Endothelial cell of umbilical vein (primary cell): Measurements from ENCODE around the gene HOXA3. TPM values are rescaled to one million over a fixed set of nuclear protein-coding genes. Genes with fewer than 3 reads are reported as not detected.

Experiments
- BruUV-seq: library from RNA; stranded (reverse); fragments of 400-500 nt; replicated peaks from 2 replicates; lab custom pipeline; 2021; lab: Mats Ljungman, UMichigan
- CTCF ChIA-PET: fragments of 300-600, 350-600 bp; sonication (Branson Sonifier 250); formaldehyde crosslinking; loops from one replicate; lab custom pipeline; 2021; ENCODE audit warnings: antibody characterized with exemption, inconsistent platforms; lab: Charles Lee
- POLR2A ChIA-PET: fragments of 300-600, 350-600 bp; sonication (Branson Sonifier 250); formaldehyde crosslinking; loops from one replicate; lab custom pipeline; 2021; ENCODE audit warnings: antibody characterized with exemption, inconsistent platforms; lab: Charles Lee
- DNase-seq: peaks from one replicate; pipeline ENCODE4 v3.0.0-alpha.2; 2011; ENCODE audit warnings: low read depth, low spot score
- FAIRE-seq: peaks from 2 replicates; lab custom pipeline; 2011; peaks lifted over from hg19 to GRCh38; lab: Jason Lieb, UNC
- H2AFZ ChIP-seq: 2 replicates; pipeline ENCODE4 v1.6.0; 2012; ENCODE audit warnings: low read depth, low read length, control low read depth, inconsistent platforms
- H3K27ac ChIP-seq: 2 replicates; pipeline ENCODE4 v1.5.1; 2011; ENCODE audit warnings: low read depth, mild to moderate bottlenecking, control low read depth, low read length, moderate library complexity; ENCODE audit not compliant: insufficient read depth
- H3K27me3 ChIP-seq, 2 experiments: 2 replicates each; pipeline versions ENCODE4 v1.6.0 to v1.6.1; 2011; ENCODE audit warnings: low read length in 2 of 2, mixed read lengths in 1 of 2; ENCODE audit not compliant: control insufficient read depth in 2 of 2, insufficient read depth in 2 of 2
- H3K36me3 ChIP-seq, 2 experiments: 2 replicates in 1 of 2; 3 replicates in 1 of 2; pipeline ENCODE4 v1.5.1; 2011; ENCODE audit warnings: low read length in 2 of 2, mild to moderate bottlenecking in 1 of 2, moderate library complexity in 1 of 2; ENCODE audit not compliant: control insufficient read depth in 2 of 2, insufficient read depth in 2 of 2; ENCODE audit errors: extremely low read depth in 1 of 2
- H3K4me1 ChIP-seq: 3 replicates; pipeline ENCODE4 v1.5.1; 2011; ENCODE audit warnings: mild to moderate bottlenecking, low read length; ENCODE audit not compliant: control insufficient read depth, insufficient read depth; ENCODE audit errors: extremely low read depth
- H3K4me2 ChIP-seq: 2 replicates; pipeline ENCODE4 v1.6.1; 2011; ENCODE audit warnings: low read length, control low read depth, mixed read lengths; ENCODE audit not compliant: insufficient read depth
- H3K4me3 ChIP-seq, 3 experiments: fragments of 200-600 bp in 1 of 3; sonication (generic), shearing (Covaris generic) in 1 of 3; replicated peaks in 1 of 3; 2 replicates each; pipeline ENCODE4 v1.5.1; 2011 to 2016; ENCODE audit warnings: control low read depth in 3 of 3, low read length in 3 of 3, mild to moderate bottlenecking in 2 of 3, inconsistent platforms in 1 of 3, low read depth in 1 of 3, moderate library complexity in 1 of 3; ENCODE audit not compliant: insufficient read depth in 1 of 3
- H3K79me2 ChIP-seq: 2 replicates; pipeline ENCODE4 v1.6.0; 2012; ENCODE audit warnings: low read length, inconsistent platforms; ENCODE audit not compliant: control insufficient read depth, insufficient read depth
- H3K9ac ChIP-seq: replicated peaks from 2 replicates; pipeline ENCODE3; 2011; ENCODE audit warnings: low read length, control low read depth; ENCODE audit not compliant: insufficient read depth; ENCODE audit errors: extremely low read depth
- H3K9me1 ChIP-seq: replicated peaks from 3 replicates; pipeline ENCODE4 v1.6.0; 2011; ENCODE audit warnings: mild to moderate bottlenecking, low read length; ENCODE audit not compliant: control insufficient read depth, insufficient read depth; ENCODE audit errors: extremely low read depth
- H3K9me3 ChIP-seq: replicated peaks from 2 replicates; pipeline ENCODE4 v1.5.1; 2012; ENCODE audit warnings: low read length, inconsistent platforms; ENCODE audit not compliant: control insufficient read depth, insufficient read depth
- H4K20me1 ChIP-seq: replicated peaks from 2 replicates; pipeline ENCODE3; 2011; ENCODE audit warnings: mild to moderate bottlenecking, low read length; ENCODE audit not compliant: control insufficient read depth, insufficient read depth; ENCODE audit errors: extremely low read depth
- FOS ChIP-seq: IDR thresholded peaks from 2 replicates; pipeline ENCODE4 v1.6.1; 2011; ENCODE audit warnings: mild to moderate bottlenecking, low read length, moderate library complexity, borderline replicate concordance; ENCODE audit not compliant: insufficient read depth
- JUN ChIP-seq: IDR thresholded peaks from 2 replicates; pipeline ENCODE4 v1.6.1; 2011; ENCODE audit warnings: borderline replicate concordance, low read depth; ENCODE audit not compliant: insufficient read length, insufficient read depth
- POLR2AphosphoS5 ChIP-seq: IDR thresholded peaks from 2 replicates; pipeline ENCODE4 v1.6.1; 2012; ENCODE audit warnings: low read depth, mild to moderate bottlenecking, control low read depth, low read length, moderate library complexity; ENCODE audit not compliant: insufficient read depth
- dilution Hi-C: fragments of 300-500 bp; cut with MboI; formaldehyde crosslinking; loops from one replicate; pipeline ENCODE4 v1.15.0; 2019; ENCODE audit warnings: low sequenced_read_pairs; ENCODE audit not compliant: extremely low pct_ligation_motif_present
- intact Hi-C: fragments of 100-400 bp; cut with micrococcal nuclease; formaldehyde crosslinking; loops from one replicate; pipeline ENCODE4 v1.10.0; 2022
- polyA plus RNA-seq, 4 experiments: library from polyadenylated mRNA; depleted of rRNA in 3 of 4; stranded (reverse) in 3 of 4; unstranded in 1 of 4; fragments of >200 nt; gene quantifications; 2 replicates each; pipeline versions ENCODE4 v1.2.1 to v1.2.3, GENCODE V29; 2011 to 2012; ENCODE audit warnings: missing spikeins in 1 of 4
- total RNA-seq: library from RNA; stranded (reverse); gene quantifications from 2 replicates; pipeline ENCODE4 v1.2.3, GENCODE V29; 2021
- TF ChIP-seq, protein P1 (sequence below), 2 donors: IDR thresholded peaks; 1 replicate in 1 of 2; 2 replicates in 1 of 2; pipeline ENCODE4 v1.5.1; 2011; ENCODE audit warnings: low read length in 2 of 2, mild to moderate bottlenecking in 2 of 2, moderate library complexity in 2 of 2, control low read depth in 1 of 2, inconsistent platforms in 1 of 2, low read depth in 1 of 2; ENCODE audit not compliant: insufficient read depth in 1 of 2; ENCODE audit errors: extremely low read depth in 1 of 2

Gene HOXA3
- total and polyA plus RNA-seq, 2 donors (not counting 3 experiments of a cell fraction or from before 2014, with no cell fraction given), result 4.7 to 14.0 TPM

DNA sequence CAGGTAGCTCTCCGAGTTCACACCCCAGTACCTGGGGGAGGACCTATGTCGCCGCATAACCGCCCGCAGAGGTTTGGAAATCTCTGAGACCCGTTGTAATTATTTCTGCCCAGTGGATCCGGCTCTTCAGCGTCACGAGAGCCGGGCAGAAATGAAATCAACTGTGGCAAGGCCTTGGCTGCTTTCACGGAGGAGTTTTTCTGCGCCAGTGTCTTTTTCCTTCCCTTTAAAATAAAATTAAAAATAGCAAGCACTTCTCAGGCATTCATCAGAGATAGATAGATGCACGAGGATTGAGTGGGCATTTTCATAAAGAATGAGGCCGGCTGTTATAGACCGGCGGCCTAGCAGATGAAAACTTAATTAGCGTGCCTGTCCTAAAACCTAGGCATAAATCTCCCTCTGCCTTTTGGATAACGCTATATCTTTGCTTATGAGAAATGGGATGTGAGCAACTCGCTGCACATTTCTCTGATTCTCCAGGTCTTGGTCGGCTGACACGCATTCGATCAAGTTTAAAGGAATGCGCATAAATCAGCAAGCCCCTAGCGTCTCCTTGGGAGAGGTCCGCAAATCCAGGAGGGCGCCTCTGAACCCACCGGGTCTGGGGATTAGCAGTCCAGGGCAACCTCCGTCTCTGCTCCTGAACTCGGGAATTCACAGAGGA is 41.1 kb upstream of the HOXA3 start:
- TF ChIP-seq, protein P1, sequence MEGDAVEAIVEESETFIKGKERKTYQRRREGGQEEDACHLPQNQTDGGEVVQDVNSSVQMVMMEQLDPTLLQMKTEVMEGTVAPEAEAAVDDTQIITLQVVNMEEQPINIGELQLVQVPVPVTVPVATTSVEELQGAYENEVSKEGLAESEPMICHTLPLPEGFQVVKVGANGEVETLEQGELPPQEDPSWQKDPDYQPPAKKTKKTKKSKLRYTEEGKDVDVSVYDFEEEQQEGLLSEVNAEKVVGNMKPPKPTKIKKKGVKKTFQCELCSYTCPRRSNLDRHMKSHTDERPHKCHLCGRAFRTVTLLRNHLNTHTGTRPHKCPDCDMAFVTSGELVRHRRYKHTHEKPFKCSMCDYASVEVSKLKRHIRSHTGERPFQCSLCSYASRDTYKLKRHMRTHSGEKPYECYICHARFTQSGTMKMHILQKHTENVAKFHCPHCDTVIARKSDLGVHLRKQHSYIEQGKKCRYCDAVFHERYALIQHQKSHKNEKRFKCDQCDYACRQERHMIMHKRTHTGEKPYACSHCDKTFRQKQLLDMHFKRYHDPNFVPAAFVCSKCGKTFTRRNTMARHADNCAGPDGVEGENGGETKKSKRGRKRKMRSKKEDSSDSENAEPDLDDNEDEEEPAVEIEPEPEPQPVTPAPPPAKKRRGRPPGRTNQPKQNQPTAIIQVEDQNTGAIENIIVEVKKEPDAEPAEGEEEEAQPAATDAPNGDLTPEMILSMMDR (IDR thresholded peaks at IDR 0.05; ENCODE audit: extremely low read depth in 1 of 2, insufficient read depth in 1 of 2, low read depth in 1 of 2, low read length in 2 of 2), result no peak
- TF ChIP-seq POLR2AphosphoS5 (no peak), FOS (no peak), JUN (no peak)
- BruUV-seq, result no TSS peak
- Histone ChIP-seq H4K20me1 (no peaks in the 10 kb centered on the region), H3K4me2 (peak overlapping the region; percentile 46), H3K4me1 (peaks cover 20% of the 10 kb centered on the region), H3K9ac (no peak overlapping the region), H3K36me3 (no peaks in the 10 kb centered on the region), H3K9me1 (no peaks in the 10 kb centered on the region), H3K27ac (no peak overlapping the region), H2AFZ (peak overlapping the region; percentile 58), H3K9me3 (no peaks in the 10 kb centered on the region), H3K79me2 (no peaks in the 10 kb centered on the region), H3K4me3 (no peak overlapping the region), H3K27me3 (peaks cover 36 to 55% of the 10 kb centered on the region in 2 experiments)
- POLR2A ChIA-PET, result no interaction called here
- CTCF ChIA-PET, result interaction anchor here (1.1 to 1.8 kb wide), 5 partner anchors 14 to 900 kb away, joined by 3 to 7 read pairs (median 6); no protein-coding TSS in a partner anchor
- DNase-seq (no peak), FAIRE-seq (no peak)
- intact Hi-C loops (no loop called here), dilution Hi-C loops (no loop called here)
